Endothelial cell of umbilical vein (primary cell): Measurements from ENCODE around the gene EPHA4. TPM values are rescaled to one million over a fixed set of nuclear protein-coding genes. Genes with fewer than 3 reads are reported as not detected.

Experiments used
- BruUV-seq: library from RNA; stranded (reverse); fragments of 400-500 nt; replicated peaks from 2 replicates; lab custom pipeline; 2021; lab: Mats Ljungman, UMichigan
- CTCF ChIA-PET: fragments of 300-600, 350-600 bp; sonication (Branson Sonifier 250); formaldehyde crosslinking; loops from one replicate; lab custom pipeline; 2021; ENCODE audit warnings: antibody characterized with exemption, inconsistent platforms; lab: Charles Lee
- POLR2A ChIA-PET: fragments of 300-600, 350-600 bp; sonication (Branson Sonifier 250); formaldehyde crosslinking; loops from one replicate; lab custom pipeline; 2021; ENCODE audit warnings: antibody characterized with exemption, inconsistent platforms; lab: Charles Lee
- DNase-seq: peaks from one replicate; pipeline ENCODE4 v3.0.0-alpha.2; 2011; ENCODE audit warnings: low read depth, low spot score
- FAIRE-seq: peaks from 2 replicates; lab custom pipeline; 2011; peaks lifted over from hg19 to GRCh38; lab: Jason Lieb, UNC
- H2AFZ ChIP-seq: 2 replicates; pipeline ENCODE4 v1.6.0; 2012; ENCODE audit warnings: low read depth, low read length, control low read depth, inconsistent platforms
- H3K27ac ChIP-seq: 2 replicates; pipeline ENCODE4 v1.5.1; 2011; ENCODE audit warnings: low read depth, mild to moderate bottlenecking, control low read depth, low read length, moderate library complexity; ENCODE audit not compliant: insufficient read depth
- H3K27me3 ChIP-seq, 2 experiments: 2 replicates each; pipeline versions ENCODE4 v1.6.0 to v1.6.1; 2011; ENCODE audit warnings: low read length in 2 of 2, mixed read lengths in 1 of 2; ENCODE audit not compliant: control insufficient read depth in 2 of 2, insufficient read depth in 2 of 2
- H3K36me3 ChIP-seq, 2 experiments: 2 replicates in 1 of 2; 3 replicates in 1 of 2; pipeline ENCODE4 v1.5.1; 2011; ENCODE audit warnings: low read length in 2 of 2, mild to moderate bottlenecking in 1 of 2, moderate library complexity in 1 of 2; ENCODE audit not compliant: control insufficient read depth in 2 of 2, insufficient read depth in 2 of 2; ENCODE audit errors: extremely low read depth in 1 of 2
- H3K4me1 ChIP-seq: 3 replicates; pipeline ENCODE4 v1.5.1; 2011; ENCODE audit warnings: mild to moderate bottlenecking, low read length; ENCODE audit not compliant: control insufficient read depth, insufficient read depth; ENCODE audit errors: extremely low read depth
- H3K4me2 ChIP-seq: 2 replicates; pipeline ENCODE4 v1.6.1; 2011; ENCODE audit warnings: low read length, control low read depth, mixed read lengths; ENCODE audit not compliant: insufficient read depth
- H3K4me3 ChIP-seq, 3 experiments: fragments of 200-600 bp in 1 of 3; sonication (generic), shearing (Covaris generic) in 1 of 3; replicated peaks in 1 of 3; 2 replicates each; pipeline ENCODE4 v1.5.1; 2011 to 2016; ENCODE audit warnings: control low read depth in 3 of 3, low read length in 3 of 3, mild to moderate bottlenecking in 2 of 3, inconsistent platforms in 1 of 3, low read depth in 1 of 3, moderate library complexity in 1 of 3; ENCODE audit not compliant: insufficient read depth in 1 of 3
- H3K79me2 ChIP-seq: 2 replicates; pipeline ENCODE4 v1.6.0; 2012; ENCODE audit warnings: low read length, inconsistent platforms; ENCODE audit not compliant: control insufficient read depth, insufficient read depth
- H3K9ac ChIP-seq: replicated peaks from 2 replicates; pipeline ENCODE3; 2011; ENCODE audit warnings: low read length, control low read depth; ENCODE audit not compliant: insufficient read depth; ENCODE audit errors: extremely low read depth
- H3K9me1 ChIP-seq: replicated peaks from 3 replicates; pipeline ENCODE4 v1.6.0; 2011; ENCODE audit warnings: mild to moderate bottlenecking, low read length; ENCODE audit not compliant: control insufficient read depth, insufficient read depth; ENCODE audit errors: extremely low read depth
- H3K9me3 ChIP-seq: replicated peaks from 2 replicates; pipeline ENCODE4 v1.5.1; 2012; ENCODE audit warnings: low read length, inconsistent platforms; ENCODE audit not compliant: control insufficient read depth, insufficient read depth
- H4K20me1 ChIP-seq: replicated peaks from 2 replicates; pipeline ENCODE3; 2011; ENCODE audit warnings: mild to moderate bottlenecking, low read length; ENCODE audit not compliant: control insufficient read depth, insufficient read depth; ENCODE audit errors: extremely low read depth
- CTCF ChIP-seq, 2 donors: IDR thresholded peaks; 1 replicate in 1 of 2; 2 replicates in 1 of 2; pipeline ENCODE4 v1.5.1; 2011; ENCODE audit warnings: low read length in 2 of 2, mild to moderate bottlenecking in 2 of 2, moderate library complexity in 2 of 2, control low read depth in 1 of 2, inconsistent platforms in 1 of 2, low read depth in 1 of 2; ENCODE audit not compliant: insufficient read depth in 1 of 2; ENCODE audit errors: extremely low read depth in 1 of 2
- EZH2 ChIP-seq: IDR thresholded peaks from 2 replicates; pipeline ENCODE4 v1.6.1; 2012; ENCODE audit warnings: borderline replicate concordance, low read depth, mild to moderate bottlenecking, moderate library complexity, low read length, inconsistent platforms; ENCODE audit not compliant: severe bottlenecking
- FOS ChIP-seq: IDR thresholded peaks from 2 replicates; pipeline ENCODE4 v1.6.1; 2011; ENCODE audit warnings: mild to moderate bottlenecking, low read length, moderate library complexity, borderline replicate concordance; ENCODE audit not compliant: insufficient read depth
- GATA2 ChIP-seq: IDR thresholded peaks from 2 replicates; pipeline ENCODE4 v1.7.0; 2011; ENCODE audit warnings: low read depth, mild to moderate bottlenecking, moderate library complexity, mixed read lengths, low read length; ENCODE audit not compliant: insufficient read length, insufficient read depth
- JUN ChIP-seq: IDR thresholded peaks from 2 replicates; pipeline ENCODE4 v1.6.1; 2011; ENCODE audit warnings: borderline replicate concordance, low read depth; ENCODE audit not compliant: insufficient read length, insufficient read depth
- MAX ChIP-seq: IDR thresholded peaks from 2 replicates; pipeline ENCODE4 v1.6.1; 2011; ENCODE audit not compliant: insufficient read depth, insufficient read length
- MYC ChIP-seq: IDR thresholded peaks from one replicate; pipeline ENCODE4 v1.6.1; 2011; ENCODE audit warnings: mild to moderate bottlenecking, low read depth, low read length
- POLR2A ChIP-seq: IDR thresholded peaks from 2 replicates; pipeline ENCODE4 v1.6.1; 2012; ENCODE audit warnings: low read depth, mild to moderate bottlenecking, control low read depth, low read length
- POLR2AphosphoS5 ChIP-seq: IDR thresholded peaks from 2 replicates; pipeline ENCODE4 v1.6.1; 2012; ENCODE audit warnings: low read depth, mild to moderate bottlenecking, control low read depth, low read length, moderate library complexity; ENCODE audit not compliant: insufficient read depth
- dilution Hi-C: fragments of 300-500 bp; cut with MboI; formaldehyde crosslinking; loops from one replicate; pipeline ENCODE4 v1.15.0; 2019; ENCODE audit warnings: low sequenced_read_pairs; ENCODE audit not compliant: extremely low pct_ligation_motif_present
- intact Hi-C: fragments of 100-400 bp; cut with micrococcal nuclease; formaldehyde crosslinking; loops from one replicate; pipeline ENCODE4 v1.10.0; 2022
- polyA plus RNA-seq, 4 experiments: library from polyadenylated mRNA; depleted of rRNA in 3 of 4; stranded (reverse) in 3 of 4; unstranded in 1 of 4; fragments of >200 nt; gene quantifications; 2 replicates each; pipeline versions ENCODE4 v1.2.1 to v1.2.3, GENCODE V29; 2011 to 2012; ENCODE audit warnings: missing spikeins in 1 of 4
- total RNA-seq: library from RNA; stranded (reverse); gene quantifications from 2 replicates; pipeline ENCODE4 v1.2.3, GENCODE V29; 2021

EPHA4 gene
- total and polyA plus RNA-seq, 2 donors (not counting 3 experiments of a cell fraction or from before 2014, with no cell fraction given): 11.9 to 19.8 TPM

- Histone ChIP-seq H3K4me1 (no peaks in the 10 kb centered on the region), H3K79me2 (peaks cover 8% of the 10 kb centered on the region), H3K27me3 (no peaks in the 10 kb centered on the region), H3K9me1 (no peaks in the 10 kb centered on the region), H3K4me3 (no peak overlapping the region), H3K27ac (no peak overlapping the region), H4K20me1 (no peaks in the 10 kb centered on the region), H3K9ac (no peak overlapping the region), H3K36me3 (no peaks in the 10 kb centered on the region), H3K4me2 (no peak overlapping the region), H2AFZ (no peak overlapping the region), H3K9me3 (no peaks in the 10 kb centered on the region)
- FAIRE-seq (no peak), DNase-seq (no peak)
- POLR2A ChIA-PET: no interaction called here
- no TSS peak for BruUV-seq
- no peak for TF ChIP-seq GATA2
- no peak for TF ChIP-seq POLR2AphosphoS5
- TF ChIP-seq EZH2: no peak
- no peak for TF ChIP-seq CTCF (IDR thresholded peaks at IDR 0.05; ENCODE audit: extremely low read depth in 1 of 2, insufficient read depth in 1 of 2, low read depth in 1 of 2, low read length in 2 of 2)
- TF ChIP-seq MAX: no peak
- TF ChIP-seq JUN: no peak
- TF ChIP-seq FOS: no peak
- no peak for TF ChIP-seq POLR2A
- no peak for TF ChIP-seq MYC
- CTCF ChIA-PET: no interaction called here
- dilution Hi-C loops: no loop called here
- intact Hi-C loops: no loop called here
These were observed 12.1 kb downstream of the EPHA4 start for GRCh38 chr2:221559991-221560390.
